K562 (cell line): ENCODE measurements around the gene MAD2L1BP. TPM values are rescaled to one million over a fixed set of nuclear protein-coding genes. Genes with fewer than 3 reads are reported as not detected.
A peak's percentile ranks its signal among the peaks of the same experiment; 100 is the strongest.

Source experiments
- CBFA2T2 ChIP-seq: fragments of 450-650 bp; conservative IDR thresholded peaks from 2 replicates; pipeline ENCODE4 v1.6.1; 2017; ENCODE audit warnings: mild to moderate bottlenecking
- ETS2 ChIP-seq: IDR thresholded peaks from 2 replicates; pipeline ENCODE4 v1.6.1; 2016; ENCODE audit warnings: borderline replicate concordance, missing genetic modification characterization, mild to moderate bottlenecking, moderate library complexity, missing compliant biosample characterization; ENCODE audit not compliant: poor library complexity, severe bottlenecking
- GATAD2B ChIP-seq: fragments of 450-650 bp; IDR thresholded peaks from 2 replicates; pipeline ENCODE4 v1.6.1; 2017; ENCODE audit warnings: mild to moderate bottlenecking, borderline replicate concordance
- KAT7 ChIP-seq: sonication (generic); formaldehyde crosslinking; IDR thresholded peaks from 2 replicates; pipeline ENCODE4 v1.8.0; 2022; ENCODE audit warnings: missing genetic modification reagents, mild to moderate bottlenecking, borderline replicate concordance
- POU5F1 ChIP-seq: fragments of 150-350 bp; IDR thresholded peaks from 2 replicates; pipeline ENCODE4 v1.6.1; 2014; ENCODE audit warnings: borderline replicate concordance, low read length, low read depth, mild to moderate bottlenecking; ENCODE audit not compliant: partially characterized antibody
- RERE ChIP-seq: sonication (generic); formaldehyde crosslinking; IDR thresholded peaks from 2 replicates; pipeline ENCODE4 v1.8.0; 2023; ENCODE audit warnings: missing genetic modification reagents, mild to moderate bottlenecking, borderline replicate concordance
- SMARCB1 ChIP-seq: IDR thresholded peaks from 2 replicates; pipeline ENCODE4 v1.6.1; 2011; ENCODE audit warnings: improper control_type of control experiment, low read depth; ENCODE audit not compliant: insufficient read length
- TEAD2 ChIP-seq: fragments of 450-650 bp; IDR thresholded peaks from 2 replicates; pipeline ENCODE4 v1.6.1; 2016; ENCODE audit warnings: missing genetic modification characterization, control low read depth, missing compliant biosample characterization
- ZBTB7A ChIP-seq: IDR thresholded peaks from 2 replicates; pipeline ENCODE4 v1.6.1; 2011; ENCODE audit warnings: low read depth, mild to moderate bottlenecking, low read length, moderate library complexity, borderline replicate concordance; ENCODE audit not compliant: control insufficient read depth
- ZBTB9 ChIP-seq: fragments of 450-650 bp; formaldehyde crosslinking; IDR thresholded peaks from 2 replicates; pipeline ENCODE4 v1.4.0; 2020; ENCODE audit warnings: mild to moderate bottlenecking, moderate library complexity
- ZNF274 ChIP-seq: IDR thresholded peaks from 2 replicates; pipeline ENCODE4 v1.6.1; 2011; ENCODE audit warnings: low read depth, mild to moderate bottlenecking, low read length, moderate library complexity, borderline replicate concordance
- ZNF408 ChIP-seq: fragments of 250-450 bp; sonication (Bioruptor Pico); IDR thresholded peaks from 2 replicates; pipeline ENCODE4 v1.4.0; 2020; ENCODE audit warnings: low read depth, mild to moderate bottlenecking, moderate library complexity
- polyA plus RNA-seq, 8 experiments: library from polyadenylated mRNA; depleted of rRNA in 4 of 8; stranded (reverse) in 5 of 8; unstranded in 3 of 8; fragments of >200 nt; fragmentation: Nextera tagmentation in 2 of 8; fragmentation: Illumina TruSeq in 1 of 8; extraction: Ambion mirVana in 2 of 8; extraction: Trizol in 1 of 8; gene quantifications; 2 replicates each; pipeline versions ENCODE4 v1.2.1 to v1.2.3, GENCODE V29; 2011 to 2014; ENCODE audit warnings: inconsistent platforms in 1 of 8, missing spikeins in 1 of 8
- total RNA-seq, 7 experiments: library from RNA; depleted of rRNA in 6 of 7; stranded (reverse); fragments of >200 nt in 6 of 7; fragmentation: Illumina TruSeq in 2 of 7; extraction: Trizol in 2 of 7; gene quantifications; 2 replicates each; pipeline versions ENCODE4 v1.2.1 to v1.2.3, GENCODE V29; 2011 to 2021; ENCODE audit warnings: low replicate concordance in 1 of 7
- TF ChIP-seq, protein P1 (sequence below): fragments of 250-450 bp; sonication (Bioruptor Pico); IDR thresholded peaks from 2 replicates; pipeline ENCODE4 v1.8.0; 2021; ENCODE audit warnings: mild to moderate bottlenecking, moderate library complexity
- TF ChIP-seq, protein P2 (sequence below): fragments of 250-450 bp; sonication (Bioruptor Pico); IDR thresholded peaks from 2 replicates; pipeline ENCODE4 v1.4.0; 2020; ENCODE audit warnings: mild to moderate bottlenecking, moderate library complexity

Gene MAD2L1BP
- total and polyA plus RNA-seq, 9 of the 15 experiments (the other 6 are each of a cell fraction or from before 2014, with no cell fraction given) = 69.7 to 321 (median 111) TPM

DNA sequence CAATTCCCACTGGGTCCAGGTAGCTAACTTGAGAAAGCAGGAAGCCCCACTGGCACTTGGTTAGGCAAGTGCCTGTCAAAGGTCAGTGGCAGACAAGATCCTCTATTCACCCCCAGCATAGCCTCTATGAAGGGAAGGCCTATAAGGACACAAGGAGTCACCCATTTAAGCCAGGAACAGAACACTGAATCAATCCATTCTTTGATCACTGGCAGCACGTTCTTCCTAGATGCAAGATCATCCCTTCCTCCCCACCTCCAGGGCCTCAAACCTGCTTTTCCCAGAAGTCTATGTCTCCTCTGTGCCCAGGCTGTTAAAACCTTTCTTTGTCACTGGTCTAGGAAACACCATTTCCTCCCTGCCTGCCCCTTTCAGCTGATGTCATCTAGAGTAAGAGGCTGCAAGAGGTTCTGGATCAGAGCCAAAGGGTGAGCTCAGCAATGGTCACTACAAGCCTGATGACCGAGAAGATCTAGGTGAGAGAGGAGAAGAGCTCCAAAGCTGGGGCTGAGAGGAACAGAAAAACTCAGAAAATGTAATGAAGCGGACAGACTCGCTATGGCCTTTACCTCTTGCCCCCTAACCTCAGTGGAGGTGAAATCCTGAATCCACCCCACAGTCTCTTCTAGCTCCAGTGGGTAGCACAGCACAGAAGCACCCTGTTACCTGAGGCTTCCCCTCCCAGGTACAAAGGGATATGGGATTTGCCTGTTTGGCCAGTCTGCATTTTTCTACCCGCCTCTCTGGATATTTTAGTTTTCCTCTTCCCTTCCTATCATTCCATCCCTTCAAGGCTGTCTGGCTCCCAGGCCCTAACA lies 8.4 kb upstream of the MAD2L1BP start (continued):
- TF ChIP-seq ZBTB7A (no peak), GATAD2B (no peak), ZNF408 (CRISPR knock-in tag) (no peak), ZBTB9 (peak; percentile 96), ETS2 (tag) (no peak), POU5F1 (no peak), RERE (no peak), KAT7 (peak; percentile 89; the same call in 1 of the 2 replicates), TEAD2 (tag) (0 out of 2 replicates have a peak, but pooled peaks have one; percentile 37), SMARCB1 (no peak), ZNF274 (no peak), CBFA2T2 (no peak)
- TF ChIP-seq, protein P1, sequence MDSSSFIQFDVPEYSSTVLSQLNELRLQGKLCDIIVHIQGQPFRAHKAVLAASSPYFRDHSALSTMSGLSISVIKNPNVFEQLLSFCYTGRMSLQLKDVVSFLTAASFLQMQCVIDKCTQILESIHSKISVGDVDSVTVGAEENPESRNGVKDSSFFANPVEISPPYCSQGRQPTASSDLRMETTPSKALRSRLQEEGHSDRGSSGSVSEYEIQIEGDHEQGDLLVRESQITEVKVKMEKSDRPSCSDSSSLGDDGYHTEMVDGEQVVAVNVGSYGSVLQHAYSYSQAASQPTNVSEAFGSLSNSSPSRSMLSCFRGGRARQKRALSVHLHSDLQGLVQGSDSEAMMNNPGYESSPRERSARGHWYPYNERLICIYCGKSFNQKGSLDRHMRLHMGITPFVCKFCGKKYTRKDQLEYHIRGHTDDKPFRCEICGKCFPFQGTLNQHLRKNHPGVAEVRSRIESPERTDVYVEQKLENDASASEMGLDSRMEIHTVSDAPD (CRISPR knock-in tag) = peak; percentile 73; the same call in 1 of the 2 replicates
- TF ChIP-seq, protein P2, sequence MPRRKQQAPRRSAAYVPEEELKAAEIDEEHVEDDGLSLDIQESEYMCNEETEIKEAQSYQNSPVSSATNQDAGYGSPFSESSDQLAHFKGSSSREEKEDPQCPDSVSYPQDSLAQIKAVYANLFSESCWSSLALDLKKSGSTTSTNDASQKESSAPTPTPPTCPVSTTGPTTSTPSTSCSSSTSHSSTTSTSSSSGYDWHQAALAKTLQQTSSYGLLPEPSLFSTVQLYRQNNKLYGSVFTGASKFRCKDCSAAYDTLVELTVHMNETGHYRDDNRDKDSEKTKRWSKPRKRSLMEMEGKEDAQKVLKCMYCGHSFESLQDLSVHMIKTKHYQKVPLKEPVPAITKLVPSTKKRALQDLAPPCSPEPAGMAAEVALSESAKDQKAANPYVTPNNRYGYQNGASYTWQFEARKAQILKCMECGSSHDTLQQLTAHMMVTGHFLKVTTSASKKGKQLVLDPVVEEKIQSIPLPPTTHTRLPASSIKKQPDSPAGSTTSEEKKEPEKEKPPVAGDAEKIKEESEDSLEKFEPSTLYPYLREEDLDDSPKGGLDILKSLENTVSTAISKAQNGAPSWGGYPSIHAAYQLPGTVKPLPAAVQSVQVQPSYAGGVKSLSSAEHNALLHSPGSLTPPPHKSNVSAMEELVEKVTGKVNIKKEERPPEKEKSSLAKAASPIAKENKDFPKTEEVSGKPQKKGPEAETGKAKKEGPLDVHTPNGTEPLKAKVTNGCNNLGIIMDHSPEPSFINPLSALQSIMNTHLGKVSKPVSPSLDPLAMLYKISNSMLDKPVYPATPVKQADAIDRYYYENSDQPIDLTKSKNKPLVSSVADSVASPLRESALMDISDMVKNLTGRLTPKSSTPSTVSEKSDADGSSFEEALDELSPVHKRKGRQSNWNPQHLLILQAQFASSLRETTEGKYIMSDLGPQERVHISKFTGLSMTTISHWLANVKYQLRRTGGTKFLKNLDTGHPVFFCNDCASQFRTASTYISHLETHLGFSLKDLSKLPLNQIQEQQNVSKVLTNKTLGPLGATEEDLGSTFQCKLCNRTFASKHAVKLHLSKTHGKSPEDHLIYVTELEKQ (CRISPR knock-in tag) = peak; percentile 37; the same call in 1 of the 2 replicates
